H1 (cell line): ENCODE data around the gene SLC66A2. TPM values are rescaled to one million over a fixed set of nuclear protein-coding genes. Genes with fewer than 3 reads are reported as not detected.

Experiments used
- CTCF ChIA-PET: fragments of 300-600 bp; sonication (Branson Sonifier 250); formaldehyde crosslinking; loops from one replicate; lab custom pipeline; 2021; ENCODE audit not compliant: partially characterized antibody; lab: Charles Lee
- POLR2A ChIA-PET: fragments of 300-600 bp; sonication (Branson Sonifier 250); formaldehyde crosslinking; loops from one replicate; lab custom pipeline; 2021; ENCODE audit warnings: inconsistent platforms; ENCODE audit not compliant: partially characterized antibody; lab: Charles Lee
- DNase-seq, 2 experiments: peaks; one replicate each; pipeline versions ENCODE4 v3.0.0 to v3.0.0-alpha.2; 2010 to 2022; ENCODE audit warnings: low spot score in 2 of 2, low read depth in 1 of 2, mixed read lengths in 1 of 2
- FAIRE-seq: peaks from 2 replicates; lab custom pipeline; 2011; peaks lifted over from hg19 to GRCh38; lab: Jason Lieb, UNC
- H2AFZ ChIP-seq: 2 replicates; pipeline ENCODE4 v1.8.1; 2012; ENCODE audit warnings: low read length, inconsistent platforms
- H2AK5ac ChIP-seq: 2 replicates; pipeline ENCODE4 v1.6.1; 2013; ENCODE audit warnings: low read depth, low read length
- H2BK120ac ChIP-seq: replicated peaks from 2 replicates; pipeline ENCODE3; 2013; ENCODE audit warnings: low read depth, low read length, inconsistent platforms
- H2BK12ac ChIP-seq: 2 replicates; pipeline ENCODE4 v1.6.1; 2013; ENCODE audit warnings: low read depth, low read length
- H2BK15ac ChIP-seq: 2 replicates; pipeline ENCODE4 v1.6.1; 2013; ENCODE audit warnings: low read length
- H2BK20ac ChIP-seq: 2 replicates; pipeline ENCODE4 v1.6.1; 2013; ENCODE audit warnings: low read length
- H2BK5ac ChIP-seq: 2 replicates; pipeline ENCODE4 v1.6.1; 2013; ENCODE audit warnings: low read depth, low read length
- H3K14ac ChIP-seq: 2 replicates; pipeline ENCODE4 v1.6.1; 2013; ENCODE audit warnings: inconsistent platforms; ENCODE audit not compliant: insufficient read length
- H3K18ac ChIP-seq: 2 replicates; pipeline ENCODE4 v1.6.1; 2013; ENCODE audit warnings: low read length; ENCODE audit errors: extremely low read depth
- H3K23ac ChIP-seq: 2 replicates; pipeline ENCODE4 v1.6.1; 2013; ENCODE audit warnings: inconsistent platforms; ENCODE audit not compliant: insufficient read length
- H3K23me2 ChIP-seq: 2 replicates; pipeline ENCODE4 v1.6.1; 2013; ENCODE audit warnings: low read depth, low read length
- H3K27ac ChIP-seq: 2 replicates; pipeline ENCODE4 v1.6.1; 2011; ENCODE audit warnings: low read depth, low read length, inconsistent platforms
- H3K27me3 ChIP-seq, 4 experiments: replicated peaks in 1 of 4; 1 replicate in 1 of 4; 2 replicates in 3 of 4; pipeline versions ENCODE4 v1.6.1 to v1.8.1; 2011 to 2013; ENCODE audit warnings: low read length in 3 of 4, mild to moderate bottlenecking in 3 of 4, inconsistent platforms in 2 of 4, mixed read lengths in 2 of 4, moderate library complexity in 1 of 4; ENCODE audit not compliant: control insufficient read depth in 3 of 4, insufficient read depth in 3 of 4; ENCODE audit errors: extremely low read depth in 1 of 4
- H3K36me3 ChIP-seq, 4 experiments: 2 replicates each; pipeline versions ENCODE4 v1.6.1 to v1.8.1; 2011 to 2013; ENCODE audit warnings: mild to moderate bottlenecking in 4 of 4, low read length in 3 of 4, moderate library complexity in 2 of 4, control low read depth in 1 of 4, inconsistent platforms in 1 of 4; ENCODE audit not compliant: insufficient read depth in 4 of 4, control insufficient read depth in 2 of 4
- H3K4ac ChIP-seq: replicated peaks from 2 replicates; pipeline ENCODE3; 2013; ENCODE audit warnings: low read length, low read depth, mixed read lengths, inconsistent platforms; ENCODE audit not compliant: insufficient read length
- H3K4me1 ChIP-seq, 4 experiments: replicated peaks in 1 of 4; 1 replicate in 1 of 4; 2 replicates in 3 of 4; pipeline versions ENCODE4 v1.6.1 to v1.8.1; 2011 to 2013; ENCODE audit warnings: low read length in 3 of 4, inconsistent platforms in 2 of 4, mixed read lengths in 1 of 4; ENCODE audit not compliant: insufficient read depth in 4 of 4, control insufficient read depth in 3 of 4
- H3K4me2 ChIP-seq, 2 experiments: 2 replicates each; pipeline versions ENCODE4 v1.6.1 to v1.8.1; 2011 to 2013; ENCODE audit warnings: low read depth in 2 of 2, low read length in 2 of 2, control low read depth in 1 of 2, inconsistent platforms in 1 of 2, mild to moderate bottlenecking in 1 of 2; ENCODE audit not compliant: insufficient read depth in 1 of 2
- H3K4me3 ChIP-seq, 4 experiments: fragments of 200-600, 300-600 bp in 1 of 4; sonication (generic), shearing (Covaris generic), sonication (Bioruptor Twin) in 1 of 4; 2 replicates each; pipeline versions ENCODE4 v1.5.1 to v1.8.1; 2011 to 2016; ENCODE audit warnings: low read length in 4 of 4, low read depth in 3 of 4, control low read depth in 2 of 4, inconsistent platforms in 2 of 4, mild to moderate bottlenecking in 2 of 4, mixed read lengths in 1 of 4, moderate library complexity in 1 of 4; ENCODE audit not compliant: insufficient read depth in 2 of 4; ENCODE audit errors: extremely low read depth in 1 of 4
- H3K56ac ChIP-seq: replicated peaks from 2 replicates; pipeline ENCODE3; 2013; ENCODE audit warnings: low read depth, mild to moderate bottlenecking, mixed read lengths, low read length, inconsistent platforms; ENCODE audit not compliant: insufficient read length
- H3K79me1 ChIP-seq: 2 replicates; pipeline ENCODE4 v1.6.1; 2013; ENCODE audit warnings: low read depth, low read length, control low read depth
- H3K79me2 ChIP-seq, 2 experiments: 2 replicates each; pipeline versions ENCODE4 v1.6.1 to v1.8.1; 2012 to 2013; ENCODE audit warnings: low read length in 2 of 2, mild to moderate bottlenecking in 2 of 2, inconsistent platforms in 1 of 2; ENCODE audit not compliant: insufficient read depth in 2 of 2, control insufficient read depth in 1 of 2
- H3K9ac ChIP-seq, 4 experiments: replicated peaks in 1 of 4; 1 replicate in 1 of 4; 2 replicates in 3 of 4; pipeline versions ENCODE4 v1.6.1 to v1.8.1; 2011 to 2013; ENCODE audit warnings: low read depth in 3 of 4, low read length in 3 of 4, control low read depth in 2 of 4, mild to moderate bottlenecking in 2 of 4, moderate library complexity in 2 of 4, inconsistent platforms in 1 of 4; ENCODE audit errors: extremely low read depth in 1 of 4
- H3K9me3 ChIP-seq, 2 experiments: 2 replicates each; pipeline versions ENCODE4 v1.6.1 to v1.8.1; 2012 to 2013; ENCODE audit warnings: mild to moderate bottlenecking in 2 of 2, moderate library complexity in 2 of 2, control low read depth in 1 of 2, inconsistent platforms in 1 of 2, low read depth in 1 of 2, low read length in 1 of 2, mixed read lengths in 1 of 2; ENCODE audit not compliant: insufficient read depth in 2 of 2
- H4K20me1 ChIP-seq, 2 experiments: replicated peaks in 1 of 2; 2 replicates each; pipeline versions ENCODE3 to v1.8.1; 2011 to 2013; ENCODE audit warnings: inconsistent platforms in 2 of 2, low read length in 2 of 2, mild to moderate bottlenecking in 1 of 2; ENCODE audit not compliant: insufficient read depth in 2 of 2, control insufficient read depth in 1 of 2
- H4K5ac ChIP-seq: 2 replicates; pipeline ENCODE4 v1.6.1; 2013; ENCODE audit warnings: low read length, low read depth, mixed read lengths, inconsistent platforms; ENCODE audit not compliant: insufficient read length
- H4K8ac ChIP-seq: 2 replicates; pipeline ENCODE4 v1.8.0; 2013; ENCODE audit warnings: mild to moderate bottlenecking, moderate library complexity, low read length, inconsistent platforms; ENCODE audit not compliant: insufficient read depth; ENCODE audit errors: extremely low read depth
- H4K91ac ChIP-seq: replicated peaks from 2 replicates; pipeline ENCODE3; 2013; ENCODE audit warnings: low read length, mixed read lengths, inconsistent platforms; ENCODE audit not compliant: insufficient read length
- ATF3 ChIP-seq: IDR thresholded peaks from 2 replicates; pipeline ENCODE4 v1.6.1; 2011; ENCODE audit warnings: low read depth, mild to moderate bottlenecking, low read length; ENCODE audit not compliant: insufficient read depth
- BCL11A ChIP-seq, 2 experiments: IDR thresholded peaks; one replicate each; pipeline ENCODE4 v1.6.1; 2011; ENCODE audit warnings: low read depth in 2 of 2, low read length in 2 of 2, mild to moderate bottlenecking in 2 of 2
- E2F6 ChIP-seq: IDR thresholded peaks from 2 replicates; pipeline ENCODE4 v1.6.1; 2012; ENCODE audit warnings: inconsistent platforms
- HDAC2 ChIP-seq, 2 experiments: fragments of 300-600 bp in 1 of 2; sonication (generic) in 1 of 2; IDR thresholded peaks; 2 replicates each; pipeline ENCODE4 v1.6.1; 2011 to 2012; ENCODE audit warnings: low read depth in 2 of 2, low read length in 2 of 2, mild to moderate bottlenecking in 2 of 2, moderate library complexity in 2 of 2, borderline replicate concordance in 1 of 2, inconsistent platforms in 1 of 2
- JUN ChIP-seq: IDR thresholded peaks from 2 replicates; pipeline ENCODE4 v1.6.1; 2011; ENCODE audit warnings: low read depth, mild to moderate bottlenecking, improper control_type of control experiment, low read length
- JUND ChIP-seq: IDR thresholded peaks from 2 replicates; pipeline ENCODE4 v1.6.1; 2011; ENCODE audit warnings: mild to moderate bottlenecking, improper control_type of control experiment, low read length
- MAFK ChIP-seq: IDR thresholded peaks from 2 replicates; pipeline ENCODE4 v1.6.1; 2012; ENCODE audit warnings: low read depth, mild to moderate bottlenecking, improper control_type of control experiment, low read length
- POLR2A ChIP-seq, 2 experiments: IDR thresholded peaks; 1 replicate in 1 of 2; 2 replicates in 1 of 2; pipeline ENCODE4 v1.6.1; 2011; ENCODE audit warnings: low read depth in 2 of 2, low read length in 2 of 2, mild to moderate bottlenecking in 2 of 2; ENCODE audit errors: control extremely low read depth in 1 of 2
- RXRA ChIP-seq: IDR thresholded peaks from 2 replicates; pipeline ENCODE4 v1.6.1; 2011; ENCODE audit warnings: low read depth, mild to moderate bottlenecking, low read length, moderate library complexity; ENCODE audit not compliant: insufficient read depth
- TAF1 ChIP-seq: IDR thresholded peaks from 2 replicates; pipeline ENCODE4 v1.6.1; 2011; ENCODE audit warnings: mild to moderate bottlenecking, low read depth, low read length
- TBP ChIP-seq: IDR thresholded peaks from 2 replicates; pipeline ENCODE4 v1.6.1; 2011; ENCODE audit warnings: low read depth, low read length, improper control_type of control experiment
- USF2 ChIP-seq: IDR thresholded peaks from 2 replicates; pipeline ENCODE4 v1.6.1; 2011; ENCODE audit warnings: low read length, improper control_type of control experiment
- WGBS, 2 experiments: shearing (Covaris generic) in 1 of 2; methylation state at CpG; one replicate each; pipeline versions ENCODE4 v1.1.6 to v1.1.7; 2013 to 2015; ENCODE audit warnings: low lambda C conversion rate in 2 of 2, mixed read lengths in 2 of 2, inconsistent platforms in 1 of 2, low coverage in 1 of 2, missing lambda C conversion rate in 1 of 2; ENCODE audit not compliant: insufficient replicate concordance in 2 of 2, insufficient coverage in 1 of 2, insufficient read length in 1 of 2; ENCODE audit errors: extremely low coverage in 1 of 2, missing lambda C conversion rate in 1 of 2; 5-methylcytosine and 5-hydroxymethylcytosine counted together
- polyA plus RNA-seq, 7 experiments: library from polyadenylated mRNA; depleted of rRNA in 3 of 7; stranded (reverse) in 5 of 7; unstranded in 2 of 7; fragments of >200 nt in 5 of 7; fragments of 200-250 nt in 2 of 7; gene quantifications; 1 replicate in 5 of 7; 2 replicates in 1 of 7; 4 replicates in 1 of 7; pipeline versions ENCODE4 v1.2.1 to v1.2.3, GENCODE V29; 2011 to 2013; ENCODE audit warnings: missing spikeins in 2 of 7, mixed read lengths in 2 of 7
- total RNA-seq: library from RNA; stranded (reverse); fragmentation: NEBNext Ultra II Directional; extraction: Animal tissue kit (Norgen Biotek cat#: 25700); gene quantifications from 2 replicates; pipeline ENCODE4 v1.2.1, GENCODE V29; 2021

The SLC66A2 gene
- total and polyA plus RNA-seq, 2 of the 8 experiments (the other 6 are each of a cell fraction or from before 2014, with no cell fraction given), result 15.0 to 18.9 TPM

GRCh38 chr18:79901665-79902064 lies 49.8 kb downstream of the SLC66A2 start:
- Histone ChIP-seq H3K79me2 (no peaks in the 10 kb centered on the region), H2BK12ac (no peak overlapping the region), H2AK5ac (no peak overlapping the region), H4K91ac (no peak overlapping the region), H2BK120ac (no peak overlapping the region), H3K18ac (no peak overlapping the region), H3K9me3 (peaks cover 25 to 73% of the 10 kb centered on the region in 2 experiments), H3K23ac (no peak overlapping the region), H3K4me2 (no peak overlapping the region), H2AFZ (no peak overlapping the region), H3K36me3 (peaks cover 0 to 25% (median 0%) of the 10 kb centered on the region in 4 experiments; a peak in 3 of 8 replicates), H3K14ac (no peak overlapping the region), H3K23me2 (no peaks in the 10 kb centered on the region), H4K8ac (no peak overlapping the region), H3K79me1 (no peaks in the 10 kb centered on the region), H3K56ac (no peak overlapping the region), H3K4me1 (no peaks in the 10 kb centered on the region), H2BK20ac (no peak overlapping the region), H4K5ac (no peak overlapping the region), H3K4me3 (no peak overlapping the region), H3K27ac (no peak overlapping the region), H4K20me1 (peaks cover 0 to 1% of the 10 kb centered on the region in 2 experiments), H2BK5ac (no peak overlapping the region), H3K27me3 (peaks cover 0 to 2% (median 0%) of the 10 kb centered on the region in 4 experiments; a peak in 1 of 7 replicates), H2BK15ac (no peak overlapping the region), H3K4ac (no peak overlapping the region), H3K9ac (no peak overlapping the region)
- FAIRE-seq (no peak), DNase-seq (no peak)
- WGBS, 2 experiments, result 93% methylated on average over 13 of the region's 13 CpGs; no CpG with 5 or more reads in 1 of the 2 experiments
- ChIA-PET CTCF (no interaction called here), POLR2A (no interaction called here)
- TF ChIP-seq RXRA, result no peak
- no peak for TF ChIP-seq POLR2A (IDR thresholded peaks at IDR 0.05; ENCODE audit: control extremely low read depth in 1 of 2, low read depth in 2 of 2, low read length in 2 of 2)
- no peak for TF ChIP-seq TBP
- no peak for TF ChIP-seq E2F6
- no peak for TF ChIP-seq JUND
- TF ChIP-seq JUN, result no peak
- TF ChIP-seq BCL11A (IDR thresholded peaks at IDR 0.05; ENCODE audit: low read depth in 2 of 2, low read length in 2 of 2), result no peak
- no peak for TF ChIP-seq ATF3
- TF ChIP-seq MAFK, result no peak
- TF ChIP-seq TAF1, result no peak
- no peak for TF ChIP-seq HDAC2 (IDR thresholded peaks at IDR 0.05; ENCODE audit: borderline replicate concordance in 1 of 2, low read depth in 2 of 2, low read length in 2 of 2)
- TF ChIP-seq USF2, result no peak
